Upper lobe of left lung (tissue), 6 donors: ENCODE measurements around the gene VMP1. TPM values are rescaled to one million over a fixed set of nuclear protein-coding genes. Genes with fewer than 3 reads are reported as not detected.
A peak's percentile ranks its signal among the peaks of the same experiment; 100 is the strongest.

Experiments used
- ATAC-seq, 2 donors: fragments of 200-7000 bp; cut with Tn5 transposase; one replicate each; pipeline ENCODE4 v1.9.1; 2022; ENCODE audit warnings: mild to moderate bottlenecking in 2 of 2, moderate library complexity in 2 of 2; ENCODE audit not compliant: low FRiP score in 2 of 2
- DNase-seq, 2 donors: peaks; one replicate each; pipeline ENCODE4 v3.0.0-alpha.2; 2019 to 2020
- H3K27ac ChIP-seq, 4 donors: fragments of 200-600 bp; sonication (generic); one replicate each; pipeline ENCODE4 v1.5.1; 2016 to 2019
- H3K27me3 ChIP-seq, 4 donors: fragments of 200-600 bp; sonication (generic); one replicate each; pipeline ENCODE4 v1.5.1; 2017 to 2019
- H3K36me3 ChIP-seq, 4 donors: fragments of 200-600 bp; sonication (generic); one replicate each; pipeline ENCODE4 v1.5.1; 2016 to 2019
- H3K4me1 ChIP-seq, 4 donors: fragments of 200-600 bp; sonication (generic); one replicate each; pipeline ENCODE4 v1.5.1; 2018 to 2019
- H3K4me3 ChIP-seq, 4 donors: fragments of 200-600 bp; sonication (generic); one replicate each; pipeline ENCODE4 v1.5.1; 2017 to 2019; ENCODE audit warnings: mild to moderate bottlenecking in 2 of 4, moderate library complexity in 1 of 4
- H3K9me3 ChIP-seq, 4 donors: fragments of 200-600 bp; sonication (generic); one replicate each; pipeline ENCODE4 v1.5.1; 2018 to 2019
- CTCF ChIP-seq, 6 experiments: fragments of 450-650 bp in 4 of 6; fragments of 200-600 bp in 2 of 6; sonication (generic) in 2 of 6; IDR thresholded peaks; one replicate each; pipeline ENCODE4 v1.5.1; 2016 to 2019; ENCODE audit warnings: antibody characterized with exemption in 6 of 6
- EP300 ChIP-seq, 4 donors: sonication (generic); formaldehyde crosslinking; IDR thresholded peaks; one replicate each; pipeline ENCODE4 v1.5.1; 2017; ENCODE audit warnings: antibody characterized with exemption in 4 of 4, control low read depth in 2 of 4
- POLR2A ChIP-seq, 4 donors: fragments of 450-650 bp; IDR thresholded peaks; one replicate each; pipeline ENCODE4 v1.5.1; 2016 to 2017; ENCODE audit warnings: antibody characterized with exemption in 4 of 4, mild to moderate bottlenecking in 2 of 4
- POLR2AphosphoS5 ChIP-seq, 2 donors: sonication (generic); formaldehyde crosslinking; IDR thresholded peaks; one replicate each; pipeline ENCODE4 v1.5.1; 2017; ENCODE audit warnings: antibody characterized with exemption in 2 of 2
- WGBS, 2 donors: methylation state at CpG; one replicate each; pipeline ENCODE4 v1.1.5; 2017 to 2018; 5-methylcytosine and 5-hydroxymethylcytosine counted together
- total RNA-seq, 6 donors: library from RNA; depleted of rRNA in 4 of 6; stranded (reverse); fragments of >200 nt in 4 of 6; gene quantifications; one replicate each; pipeline versions ENCODE4 v1.1.0 to v1.2.1, GENCODE V29; 2016 to 2021
- donor health status: DM: no; HTN: no; CAD: no; lungs with moderate emphysema.
- donor health status: DM: no; HTN: yes; CAD: no; lungs with severe emphysema.

Gene VMP1
- total RNA-seq, 6 donors from 2014 or later, result 124 to 246 (median 181) TPM

DNA sequence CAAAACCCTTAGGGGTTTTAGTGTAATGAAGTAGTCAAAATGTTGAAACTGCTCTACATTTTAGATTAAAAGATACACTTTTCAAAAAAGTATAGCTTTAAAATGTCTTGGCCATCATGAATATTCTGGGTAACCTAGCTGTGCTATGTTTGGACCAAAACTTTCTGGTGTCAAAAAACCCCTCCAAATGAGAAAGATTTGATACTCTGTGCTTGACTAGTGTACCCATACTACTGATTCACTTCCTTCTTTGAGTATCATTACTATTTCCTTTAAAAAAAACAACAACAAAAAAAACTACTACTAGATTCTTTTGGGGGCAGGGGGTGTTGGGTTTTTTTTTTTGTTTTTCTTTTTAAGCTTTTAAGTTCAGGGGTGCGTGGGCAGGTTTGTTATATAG is 37.5 kb upstream of the VMP1 start:
- peak overlapping the region in 1 of 4 donors; percentile 46 for H3K27ac ChIP-seq
- TF ChIP-seq POLR2AphosphoS5 (IDR thresholded peaks at IDR 0.05) (no peak), EP300 (IDR thresholded peaks at IDR 0.05) (no peak), POLR2A (IDR thresholded peaks at IDR 0.05) (no peak), CTCF (IDR thresholded peaks at IDR 0.05) (no peak)

GRCh38 chr17:59671386-59671785 is 36.1 kb upstream of the VMP1 start:
- H3K9me3 ChIP-seq, result no peaks in the 10 kb centered on the region
- WGBS, 2 donors, result 95 to 100% methylated on average over 1 of the region's 1 CpG
- H3K27me3 ChIP-seq, result no peaks in the 10 kb centered on the region
- no peak for TF ChIP-seq EP300 (IDR thresholded peaks at IDR 0.05)
- no peak for TF ChIP-seq POLR2A (IDR thresholded peaks at IDR 0.05)
- no peak for TF ChIP-seq POLR2AphosphoS5 (IDR thresholded peaks at IDR 0.05)
- TF ChIP-seq CTCF (IDR thresholded peaks at IDR 0.05), result no peak
- ATAC-seq (no peak), DNase-seq (no peak)
- H3K4me3 ChIP-seq, result no peak overlapping the region
- no peak overlapping the region for H3K27ac ChIP-seq
- H3K36me3 ChIP-seq, result peaks cover 27 to 92% (median 44%) of the 10 kb centered on the region in 4 donors
- peaks cover 4 to 19% (median 17%) of the 10 kb centered on the region in 4 donors for H3K4me1 ChIP-seq

More for the DNA sequence above, 37.5 kb upstream of the VMP1 start:
- peaks cover 29 to 92% (median 49%) of the 10 kb centered on the region in 4 donors for H3K36me3 ChIP-seq
- H3K27me3 ChIP-seq, result no peaks in the 10 kb centered on the region
- DNase-seq (no peak), ATAC-seq (no peak)
- H3K9me3 ChIP-seq, result no peaks in the 10 kb centered on the region
- H3K4me3 ChIP-seq, result no peak overlapping the region
- H3K4me1 ChIP-seq, result peaks cover 4 to 19% (median 17%) of the 10 kb centered on the region in 4 donors
- 94 to 100% methylated on average over 1 of the region's 1 CpG for WGBS, 2 donors

GRCh38 chr17:59675231-59675630 is 32.2 kb upstream of the VMP1 start:
- no peak for TF ChIP-seq POLR2A (IDR thresholded peaks at IDR 0.05)
- no peak for TF ChIP-seq POLR2AphosphoS5 (IDR thresholded peaks at IDR 0.05)
- TF ChIP-seq EP300 (IDR thresholded peaks at IDR 0.05), result no peak
- no peak for TF ChIP-seq CTCF (IDR thresholded peaks at IDR 0.05)

DNA sequence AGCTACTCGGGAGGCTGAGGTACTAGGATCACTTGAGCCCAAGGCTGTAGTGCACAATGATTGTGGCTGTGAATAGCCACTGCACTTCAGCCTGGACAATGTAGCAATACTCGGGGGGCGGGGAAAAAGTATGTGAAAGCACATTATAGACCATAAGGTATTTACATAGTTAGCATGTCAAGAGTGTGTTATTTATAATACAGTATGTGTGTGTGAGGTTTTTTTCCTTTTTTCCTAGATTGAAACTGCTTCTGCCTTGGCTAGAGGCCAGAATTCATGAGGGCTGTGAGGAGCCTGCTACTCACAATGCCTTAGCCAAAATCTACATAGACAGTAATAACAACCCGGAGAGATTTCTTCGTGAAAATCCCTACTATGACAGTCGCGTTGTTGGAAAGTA is 30.7 kb upstream of the VMP1 start:
- no peak for ATAC-seq
- no peaks in the 10 kb centered on the region for H3K27me3 ChIP-seq
- H3K36me3 ChIP-seq, result peaks cover 59 to 96% (median 71%) of the 10 kb centered on the region in 4 donors
- H3K27ac ChIP-seq, result no peak overlapping the region
- WGBS, 2 donors, result 75 to 84% methylated on average over 7 of the region's 7 CpGs
- H3K4me3 ChIP-seq, result no peak overlapping the region
- no peak for DNase-seq
- no peaks in the 10 kb centered on the region for H3K9me3 ChIP-seq
- TF ChIP-seq CTCF (IDR thresholded peaks at IDR 0.05), result no peak
- no peak for TF ChIP-seq POLR2AphosphoS5 (IDR thresholded peaks at IDR 0.05)
- TF ChIP-seq POLR2A (IDR thresholded peaks at IDR 0.05), result no peak
- no peak for TF ChIP-seq EP300 (IDR thresholded peaks at IDR 0.05)
- no peaks in the 10 kb centered on the region for H3K4me1 ChIP-seq

More at GRCh38 chr17:59675231-59675630, 32.2 kb upstream of the VMP1 start:
- no peaks in the 10 kb centered on the region for H3K27me3 ChIP-seq
- H3K36me3 ChIP-seq, result peaks cover 46 to 96% (median 58%) of the 10 kb centered on the region in 4 donors
- WGBS, 2 donors, result 42 to 59% methylated on average over 1 of the region's 1 CpG
- no peak overlapping the region for H3K4me3 ChIP-seq
- H3K4me1 ChIP-seq, result no peaks in the 10 kb centered on the region
- no peak overlapping the region for H3K27ac ChIP-seq
- no peaks in the 10 kb centered on the region for H3K9me3 ChIP-seq
- ATAC-seq, result no peak
- DNase-seq, result no peak

GRCh38 chr17:59678918-59679317 is 28.5 kb upstream of the VMP1 start:
- H3K4me1 ChIP-seq, result no peaks in the 10 kb centered on the region
- H3K27ac ChIP-seq, result no peak overlapping the region
- no peaks in the 10 kb centered on the region for H3K9me3 ChIP-seq
- ATAC-seq, result no peak
- H3K36me3 ChIP-seq, result peaks cover 75 to 99% (median 85%) of the 10 kb centered on the region in 4 donors
- no peaks in the 10 kb centered on the region for H3K27me3 ChIP-seq
- DNase-seq, result no peak
- TF ChIP-seq CTCF (IDR thresholded peaks at IDR 0.05), result no peak
- TF ChIP-seq POLR2A (IDR thresholded peaks at IDR 0.05), result no peak
- TF ChIP-seq POLR2AphosphoS5 (IDR thresholded peaks at IDR 0.05), result no peak
- TF ChIP-seq EP300 (IDR thresholded peaks at IDR 0.05), result no peak
- H3K4me3 ChIP-seq, result no peak overlapping the region
- WGBS, 2 donors, result 49 to 100% methylated on average over 2 of the region's 2 CpGs
